WI38 (cell line): ENCODE data around the gene RARB.

Experiments used
- H3K4me3 ChIP-seq: 2 replicates; pipeline ENCODE4 v1.5.1; 2011; ENCODE audit warnings: low read depth, mild to moderate bottlenecking, control low read depth, low read length
- CTCF ChIP-seq: IDR thresholded peaks from 2 replicates; pipeline ENCODE4 v1.5.1; 2012; ENCODE audit warnings: low read depth, mild to moderate bottlenecking, control low read depth, low read length

The RARB gene

DNA sequence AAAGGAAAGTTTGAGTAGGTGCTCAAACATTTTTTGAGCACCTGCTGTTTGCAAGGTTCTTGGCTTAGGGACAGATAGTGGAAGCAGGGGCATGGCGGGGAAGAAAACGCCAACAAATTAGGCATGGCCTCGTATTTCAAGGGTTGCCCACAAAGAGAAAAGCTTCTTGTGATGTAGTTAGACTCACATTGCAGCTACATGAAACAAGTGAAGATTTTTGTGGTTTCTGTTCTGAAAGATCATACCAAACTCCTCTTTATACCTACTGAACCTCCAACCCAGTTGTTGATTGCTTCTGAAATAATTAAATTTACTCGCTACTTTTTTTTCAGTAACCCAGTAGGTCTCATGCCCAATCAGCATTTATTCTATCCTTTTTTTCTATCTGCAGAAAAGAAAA lies 23.5 kb upstream of the RARB start:
- TF ChIP-seq CTCF = no peak
- H3K4me3 ChIP-seq = no peak overlapping the region

GRCh38 chr3:25405335-25405734 lies 22.7 kb upstream of the RARB start:
- no peak for TF ChIP-seq CTCF

GRCh38 chr3:25410703-25411102 lies 17.4 kb upstream of the RARB start:
- TF ChIP-seq CTCF = no peak
- H3K4me3 ChIP-seq = no peak overlapping the region

More at GRCh38 chr3:25405335-25405734, 22.7 kb upstream of the RARB start:
- no peak overlapping the region for H3K4me3 ChIP-seq

- no peak for TF ChIP-seq CTCF
- H3K4me3 ChIP-seq = no peak overlapping the region
Observed at GRCh38 chr3:25412269-25412668, 15.8 kb upstream of the RARB start.

DNA sequence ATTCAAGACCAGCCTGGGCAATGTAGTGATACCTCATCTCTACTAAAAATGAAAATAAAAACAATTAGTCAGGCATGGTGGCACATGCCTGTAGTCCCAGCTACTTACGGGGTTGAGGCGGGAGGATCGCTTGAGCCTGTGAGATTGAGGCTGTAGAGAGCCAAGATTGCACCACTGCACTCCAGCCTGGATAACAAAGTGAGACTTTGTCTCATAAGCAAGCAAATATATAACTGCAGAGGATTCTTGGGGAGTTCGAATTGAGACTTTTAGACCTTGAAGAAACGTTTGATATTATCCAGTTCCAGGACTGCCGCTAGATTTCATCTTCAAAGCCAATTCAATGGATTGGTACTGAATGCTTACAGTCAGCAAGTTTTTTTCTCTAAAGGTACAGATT lies 11.9 kb upstream of the RARB start:
- no peak overlapping the region for H3K4me3 ChIP-seq
- no peak for TF ChIP-seq CTCF

- no peak overlapping the region for H3K4me3 ChIP-seq
- no peak for TF ChIP-seq CTCF
Observed at GRCh38 chr3:25418596-25418995, 9.5 kb upstream of the RARB start.

GRCh38 chr3:25419251-25419650 lies 8.8 kb upstream of the RARB start:
- TF ChIP-seq CTCF = no peak
- H3K4me3 ChIP-seq = no peak overlapping the region

DNA sequence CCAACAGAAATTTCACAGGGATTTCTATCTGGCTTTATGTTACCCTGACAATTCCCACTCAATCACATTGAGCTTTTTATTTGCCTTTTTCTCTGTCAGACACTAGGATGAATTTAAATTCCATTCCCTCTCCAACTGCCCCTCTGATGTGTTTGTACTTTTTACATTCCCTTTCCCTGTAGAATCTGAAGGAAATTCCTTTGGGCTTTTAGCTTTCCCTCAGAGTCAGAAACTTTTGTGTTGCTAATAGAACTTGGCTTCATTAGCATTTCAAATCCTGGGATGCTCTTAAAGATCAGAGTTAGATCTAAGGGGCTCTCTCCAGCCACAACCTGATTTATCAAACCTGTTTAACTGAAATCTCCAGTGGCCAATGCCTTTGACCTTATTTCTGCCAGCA lies 7.9 kb upstream of the RARB start:
- no peak overlapping the region for H3K4me3 ChIP-seq
- TF ChIP-seq CTCF = no peak
